Muscle of back (tissue), 11 donors: ENCODE results near the gene DNAAF8. TPM values are rescaled to one million over a fixed set of nuclear protein-coding genes. Genes with fewer than 3 reads are reported as not detected.
"Not testable (repeated sequence)": the region's sequence is repeated elsewhere in the genome, so short reads cannot be mapped to it uniquely, and the experiment has no call there.

Experiments
- DNase-seq, 3 donors: peaks; one replicate each; pipeline versions ENCODE4 v3.0.0 to v3.0.0-alpha.2; 2013
- polyA plus RNA-seq, 10 donors: library from polyadenylated mRNA; unstranded; fragments of 120-200 nt; gene quantifications; one replicate each; pipeline ENCODE4 v1.2.1, GENCODE V29; 2013; ENCODE audit not compliant: insufficient read length in 10 of 10

Gene DNAAF8
- polyA plus RNA-seq, 10 donors = 0.35 to 1.0 (median 0.71) TPM

DNA sequence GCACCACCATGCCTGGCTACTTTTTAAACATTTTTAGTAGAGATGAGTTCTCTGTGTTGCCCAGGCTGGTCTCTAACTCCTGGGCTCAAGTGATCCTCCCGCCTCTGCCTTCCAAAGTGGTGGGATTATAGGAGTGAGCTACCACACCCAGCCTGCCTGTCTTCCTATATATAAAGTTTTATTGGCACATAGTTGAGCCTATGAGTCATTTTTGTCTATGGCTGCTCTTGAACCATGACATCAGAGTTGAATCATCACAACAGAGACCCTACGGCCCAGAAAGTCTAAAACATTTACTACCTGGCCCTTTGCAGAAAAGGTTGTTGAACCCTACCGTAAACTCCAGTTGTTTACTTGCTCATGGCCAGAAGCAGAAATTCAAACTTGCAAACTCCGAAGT lies 45.9 kb downstream of the DNAAF8 start:
- no peak for DNase-seq

- no peak for DNase-seq
Observed at GRCh38 chr16:4783251-4783950, 49.1 kb downstream of the DNAAF8 start.

DNA sequence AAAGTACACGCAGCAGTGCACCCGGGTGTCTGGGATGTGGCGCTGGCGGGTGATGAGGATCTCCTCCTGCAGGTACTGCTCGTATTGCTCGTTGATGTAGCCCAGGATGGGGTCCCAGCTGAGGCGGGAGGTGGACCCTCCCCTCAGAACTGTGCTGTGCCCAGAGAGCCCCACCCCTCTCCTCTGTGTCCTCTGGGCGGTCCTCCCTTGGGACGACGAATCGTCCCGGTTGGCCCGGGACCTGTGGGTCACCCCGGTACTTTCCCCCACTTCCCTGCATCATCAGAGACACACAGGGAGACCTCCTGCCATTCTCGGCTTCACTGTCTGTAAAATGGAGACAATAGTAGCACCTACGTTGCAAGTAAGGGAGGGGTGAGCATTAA lies 49.6 kb downstream of the DNAAF8 start:
- no peak for DNase-seq

DNA sequence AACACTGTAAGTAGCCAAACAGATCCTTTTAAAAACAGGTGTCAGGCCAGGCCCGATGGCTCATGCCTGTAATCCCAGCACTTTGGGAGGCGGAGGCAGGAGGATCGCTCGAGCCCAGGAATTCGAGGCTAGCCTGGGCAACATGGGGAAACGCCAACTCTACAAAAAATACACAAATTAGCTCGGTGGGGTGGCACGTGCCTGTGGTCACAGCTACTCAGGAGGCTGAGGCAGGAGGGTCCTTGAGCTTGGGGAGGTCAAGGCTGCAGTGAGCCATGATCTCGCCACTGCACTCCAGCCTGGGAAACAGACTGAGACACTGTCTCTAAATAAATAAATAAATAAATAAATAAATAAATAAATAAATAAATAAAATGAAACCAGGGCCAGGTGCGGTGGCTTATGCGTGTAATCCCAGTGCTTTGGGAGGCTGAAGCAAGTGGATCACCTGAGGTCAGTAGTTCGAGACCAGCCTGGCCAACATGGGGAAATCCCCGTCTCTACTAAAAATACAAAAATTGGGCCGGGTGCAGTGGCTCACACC lies 50.2 kb downstream of the DNAAF8 start:
- DNase-seq = not testable (repeated sequence)

- DNase-seq = no peak
Observed at GRCh38 chr16:4785758-4786433, 51.6 kb downstream of the DNAAF8 start.

GRCh38 chr16:4787068-4787467 lies 52.7 kb downstream of the DNAAF8 start:
- DNase-seq = no peak

- DNase-seq = no peak
Observed at GRCh38 chr16:4787627-4788482, 53.5 kb downstream of the DNAAF8 start, which contains the start of gene SEPTIN12. SEPTIN12 (minus strand) TSS chr16:4788345; CDS start chr16:4787645, 700 bp downstream.

GRCh38 chr16:4788489-4788889 lies 54.2 kb downstream of the DNAAF8 start:
- DNase-seq = no peak

DNA sequence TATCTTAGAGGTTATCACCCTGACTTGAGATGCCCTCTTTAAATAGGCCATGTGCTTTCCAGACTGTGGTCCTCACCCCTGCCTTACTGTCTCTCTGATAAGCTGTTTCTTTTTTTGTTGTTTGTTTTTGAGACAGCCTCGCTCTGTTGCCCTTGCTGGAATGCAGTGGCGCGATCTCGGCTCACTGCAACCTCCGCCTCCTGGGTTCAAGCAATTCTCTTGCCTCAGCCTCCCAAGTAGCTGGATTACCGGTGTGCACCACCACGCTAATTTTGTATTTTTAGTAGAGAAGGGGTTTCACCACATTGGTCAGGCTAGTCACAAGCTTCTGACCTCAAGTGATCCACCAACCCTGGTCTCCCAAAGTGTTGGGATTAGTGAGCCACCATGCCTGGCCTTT lies 54.6 kb downstream of the DNAAF8 start:
- DNase-seq = no peak

DNA sequence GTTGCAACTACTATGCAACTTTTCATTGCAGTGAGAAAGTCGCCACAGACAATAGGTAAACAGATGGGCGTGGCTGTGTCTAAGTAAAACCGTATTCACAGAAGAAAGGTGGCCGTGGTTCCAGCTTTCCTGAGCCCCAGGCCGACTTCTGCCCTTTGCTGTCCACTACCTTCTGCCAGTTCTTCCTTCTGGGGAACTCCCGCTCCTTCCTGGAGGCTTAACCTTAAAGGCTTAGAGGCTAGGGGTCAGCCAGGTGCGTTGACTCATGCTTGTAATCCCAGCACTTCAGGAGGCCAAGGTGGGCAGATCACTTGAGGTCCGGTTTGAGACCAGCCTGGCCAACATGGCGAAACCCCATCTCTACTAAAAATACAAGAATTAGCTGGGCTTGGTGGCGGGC lies 55.9 kb downstream of the DNAAF8 start:
- DNase-seq = no peak

GRCh38 chr16:4790871-4791270 lies 56.5 kb downstream of the DNAAF8 start:
- no peak for DNase-seq

DNA sequence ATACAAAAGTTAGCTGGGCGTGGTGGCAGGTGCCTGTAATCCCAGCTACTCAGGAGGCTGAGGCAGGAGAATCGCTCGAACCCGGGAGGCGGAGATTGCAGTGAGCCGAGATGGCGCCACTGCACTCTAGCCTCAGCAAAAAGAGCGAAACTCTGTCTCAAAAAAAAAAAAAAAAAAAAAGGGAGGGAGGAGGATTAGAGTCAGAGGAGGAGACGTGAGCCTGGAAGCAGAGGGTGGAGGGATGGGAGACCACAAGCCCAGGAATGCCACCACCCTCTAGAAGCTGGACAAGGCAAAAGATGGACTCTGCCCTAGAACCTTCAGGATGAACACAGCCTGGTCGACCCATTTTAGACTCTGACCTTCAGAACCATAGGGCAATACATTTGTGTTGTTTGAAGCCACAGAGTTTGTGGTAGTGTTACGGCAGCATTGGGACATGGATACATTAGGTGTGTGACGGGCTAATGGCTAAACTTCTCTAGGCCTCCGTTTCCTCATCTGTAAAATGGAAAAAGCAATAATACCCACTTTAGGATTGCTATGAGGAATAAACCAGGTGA lies 58.7 kb downstream of the DNAAF8 start:
- DNase-seq = no peak

DNA sequence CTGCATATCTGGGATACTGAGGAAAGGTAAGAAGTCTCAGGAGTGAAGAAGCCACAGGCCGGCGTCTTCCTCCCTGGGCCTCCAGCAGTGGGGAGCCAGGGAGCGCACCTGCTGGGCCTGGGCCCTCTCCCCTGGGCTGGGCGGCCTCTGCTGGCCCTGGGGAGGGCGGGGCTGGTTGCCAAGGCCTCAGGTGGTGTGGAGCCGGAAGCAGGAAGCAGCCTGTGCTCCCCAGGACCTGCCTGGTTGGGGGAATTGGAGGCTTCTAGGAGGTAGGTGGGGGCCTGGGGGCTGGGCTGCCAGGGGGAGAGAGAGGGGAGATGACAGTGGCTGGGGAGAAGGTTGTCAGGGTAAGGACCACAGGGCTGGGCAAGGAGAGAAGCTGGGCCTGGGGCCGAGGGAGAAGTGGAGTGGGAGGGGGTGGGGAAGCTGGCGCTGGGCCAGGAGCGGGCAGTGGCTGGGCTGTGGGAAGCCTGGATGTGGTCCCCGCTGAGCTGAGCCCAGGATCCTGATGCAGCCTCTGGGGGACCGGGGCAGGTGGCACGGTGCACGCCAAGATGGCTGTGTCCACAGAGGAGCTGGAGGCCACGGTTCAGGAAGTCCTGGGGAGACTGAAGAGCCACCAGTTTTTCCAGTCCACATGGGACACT lies 61.0 kb downstream of the DNAAF8 start, which contains the start of gene SMIM22:
Gene SMIM22 (plus strand): TSS at position 189 of the 647 bp plus-strand sequence. CDS start 366 bp downstream, at position 555.
- no peak for DNase-seq

DNA sequence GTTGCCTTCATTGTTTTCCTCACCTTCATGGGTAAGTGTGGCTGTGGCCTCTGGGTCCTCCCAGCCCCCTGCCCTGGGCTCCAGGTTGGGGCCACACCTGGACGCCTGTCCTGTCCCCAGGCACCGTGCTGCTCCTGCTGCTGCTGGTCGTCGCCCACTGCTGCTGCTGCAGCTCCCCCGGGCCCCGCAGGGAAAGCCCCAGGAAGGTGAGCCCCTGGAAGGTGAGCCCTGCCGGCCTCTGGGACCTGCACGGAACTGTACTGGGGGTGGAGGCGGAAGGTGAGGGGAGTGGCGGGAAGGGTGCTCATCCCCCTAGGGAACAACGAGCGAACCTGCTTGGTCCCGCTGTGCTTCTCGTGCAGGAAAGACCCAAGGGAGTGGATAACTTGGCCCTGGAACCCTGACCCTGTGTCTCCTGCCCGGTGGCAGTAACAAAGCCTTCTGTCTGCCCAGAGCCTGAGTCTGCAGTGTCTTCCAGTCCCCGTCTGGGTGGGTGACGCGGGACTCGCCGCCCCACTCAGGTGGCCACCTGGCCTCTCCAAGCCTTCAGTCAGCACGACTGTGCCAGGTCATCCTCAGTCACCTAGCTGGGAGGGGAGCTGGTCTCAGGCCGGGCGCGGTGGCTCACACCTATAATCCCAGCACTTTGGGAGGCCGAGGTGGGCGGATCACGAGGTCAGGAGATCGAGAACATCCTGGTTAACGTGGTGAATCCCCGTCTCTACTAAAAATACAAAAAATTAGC lies 61.7 kb downstream of the DNAAF8 start:
- no peak for DNase-seq

DNA sequence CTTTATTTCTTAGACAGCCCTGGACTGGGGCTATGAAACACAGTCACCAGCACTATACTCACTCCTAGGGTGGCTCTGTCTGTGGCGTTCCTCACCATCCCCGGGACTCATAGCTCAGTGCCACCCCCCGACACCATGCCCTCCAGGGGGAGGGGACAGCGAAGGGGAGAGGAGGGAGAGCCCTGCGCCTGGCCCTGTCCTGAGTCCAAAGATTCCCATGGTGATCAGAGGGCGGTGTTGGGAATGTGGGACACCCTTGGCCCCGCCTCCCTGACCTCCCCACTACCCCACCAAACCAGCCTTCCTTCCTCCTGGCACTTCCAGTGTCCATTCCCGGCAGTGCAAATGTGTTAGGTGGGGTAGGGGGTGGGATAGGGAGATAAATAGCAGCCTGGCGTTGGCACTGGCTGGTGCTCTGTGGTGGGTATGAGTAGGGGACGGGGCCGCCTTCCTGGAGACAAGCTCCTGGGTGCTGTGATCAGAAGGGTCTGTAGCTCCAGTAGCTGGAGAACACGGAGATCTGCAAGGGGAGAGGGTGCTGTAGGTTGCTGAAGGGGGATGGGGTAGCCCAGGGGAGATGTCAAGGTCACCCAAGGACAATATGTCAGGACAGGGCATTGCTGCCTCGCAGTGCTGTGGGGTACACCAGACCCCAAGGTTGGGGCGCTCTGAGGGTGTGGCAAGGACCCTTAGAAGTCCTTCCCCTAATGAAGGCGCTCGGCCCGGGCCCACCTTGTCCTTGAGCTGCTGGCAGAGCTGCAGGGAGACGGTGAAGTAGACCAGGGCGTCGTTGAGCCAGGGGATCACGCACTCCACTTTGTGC lies 62.9 kb downstream of the DNAAF8 start:
- DNase-seq = no peak

DNA sequence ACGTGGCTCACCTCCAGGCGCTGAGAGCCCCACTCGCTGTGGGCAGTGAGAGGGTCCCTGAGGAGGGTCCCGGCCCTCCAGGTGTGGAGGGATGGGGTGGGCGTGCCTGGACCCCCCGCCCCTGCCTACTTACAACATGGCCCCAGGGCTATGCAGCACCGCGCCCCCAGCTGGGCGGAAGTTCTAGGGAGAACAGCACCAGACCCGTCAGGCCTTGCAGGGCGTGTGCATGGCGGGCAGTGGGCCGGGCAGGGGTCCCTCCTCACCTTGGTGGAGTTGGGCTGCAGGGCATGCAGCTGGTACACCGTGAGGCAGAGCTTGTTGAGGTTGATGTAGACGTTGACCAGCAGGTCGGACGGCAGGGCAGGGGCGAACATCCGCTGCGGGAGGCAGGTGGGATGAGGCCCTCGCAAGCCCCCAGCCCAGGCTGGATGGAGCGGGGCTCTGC lies 63.5 kb downstream of the DNAAF8 start:
- DNase-seq = no peak

- no peak for DNase-seq
Observed at GRCh38 chr16:4798456-4798855, 64.1 kb downstream of the DNAAF8 start.
